Tibial nerve (tissue), 4 donors: ENCODE results near the gene GCNT1.

Source experiments
- CTCF ChIP-seq, 5 experiments: fragments of 200-600 bp in 3 of 5; fragments of 450-650 bp in 2 of 5; sonication (generic) in 3 of 5; IDR thresholded peaks; one replicate each; pipeline ENCODE4 v1.5.1; 2016 to 2019; ENCODE audit warnings: antibody characterized with exemption in 5 of 5, mild to moderate bottlenecking in 3 of 5, moderate library complexity in 2 of 5
- EP300 ChIP-seq, 2 donors: sonication (generic); formaldehyde crosslinking; IDR thresholded peaks; one replicate each; pipeline ENCODE4 v1.6.1; 2017; ENCODE audit warnings: antibody characterized with exemption in 2 of 2, mild to moderate bottlenecking in 1 of 2
- POLR2A ChIP-seq, 2 donors: fragments of 450-650 bp; IDR thresholded peaks; one replicate each; pipeline ENCODE4 v1.6.1; 2017; ENCODE audit warnings: antibody characterized with exemption in 2 of 2, mild to moderate bottlenecking in 2 of 2, moderate library complexity in 2 of 2

- TF ChIP-seq CTCF (IDR thresholded peaks at IDR 0.05) (no peak), POLR2A (IDR thresholded peaks at IDR 0.05) (no peak), EP300 (IDR thresholded peaks at IDR 0.05) (no peak)
These were observed 57.9 kb downstream of the GCNT1 start for GRCh38 chr9:76516871-76517270.
